MCF 10A (cell line): ENCODE results near the gene ACOT12. TPM values are rescaled to one million over a fixed set of nuclear protein-coding genes. Genes with fewer than 3 reads are reported as not detected.
"Not testable (repeated sequence)": the region's sequence is repeated elsewhere in the genome, so short reads cannot be mapped to it uniquely, and the experiment has no call there.

Source experiments
- BruUV-seq: library from RNA; stranded (reverse); fragments of 400-500 nt; replicated peaks from 2 replicates; lab custom pipeline; 2021; lab: Mats Ljungman, UMichigan
- CTCF ChIA-PET: fragments of 300-600 bp; sonication (Branson Sonifier 250); formaldehyde crosslinking; extraction: SDS; loops from one replicate; lab custom pipeline; 2021; ENCODE audit warnings: antibody characterized with exemption, inconsistent platforms; lab: Yijun Ruan, JAX
- POLR2A ChIA-PET: fragments of 300-600, 350-650 bp; sonication (Branson Sonifier 250); formaldehyde crosslinking; extraction: SDS; loops from one replicate; lab custom pipeline; 2020; ENCODE audit warnings: antibody characterized with exemption, inconsistent platforms; lab: Yijun Ruan, JAX
- DNase-seq: peaks from one replicate; pipeline ENCODE4 v3.0.0-alpha.2; 2018; ENCODE audit not compliant: unreplicated experiment
- H3K27ac Mint-ChIP-seq: one replicate; pipeline ENCODE4 v1.8.0; 2022; ENCODE audit warnings: mild to moderate bottlenecking, low read depth, mixed read lengths; ENCODE audit not compliant: unreplicated experiment
- H3K27me3 Mint-ChIP-seq: one replicate; pipeline ENCODE4 v1.8.0; 2022; ENCODE audit warnings: mixed read lengths; ENCODE audit not compliant: insufficient read depth, unreplicated experiment
- H3K36me3 Mint-ChIP-seq: one replicate; pipeline ENCODE4 v1.8.0; 2022; ENCODE audit warnings: mild to moderate bottlenecking, moderate library complexity, mixed read lengths; ENCODE audit not compliant: insufficient read depth, unreplicated experiment
- H3K4me1 Mint-ChIP-seq: one replicate; pipeline ENCODE4 v1.8.0; 2022; ENCODE audit warnings: mixed read lengths; ENCODE audit not compliant: insufficient read depth, unreplicated experiment
- H3K4me3 Mint-ChIP-seq: one replicate; pipeline ENCODE4 v1.8.0; 2022; ENCODE audit warnings: mild to moderate bottlenecking, moderate library complexity, mixed read lengths; ENCODE audit not compliant: unreplicated experiment
- H3K9me3 Mint-ChIP-seq: one replicate; pipeline ENCODE4 v1.8.0; 2022; ENCODE audit warnings: mixed read lengths; ENCODE audit not compliant: unreplicated experiment
- CTCF ChIP-seq: fragments of 200-600 bp; IDR thresholded peaks from one replicate; pipeline ENCODE4 v1.8.0; 2022; ENCODE audit warnings: antibody characterized with exemption, mild to moderate bottlenecking; ENCODE audit not compliant: unreplicated experiment
- intact Hi-C: fragments of 100-400 bp; cut with micrococcal nuclease; formaldehyde crosslinking; loops from 2 replicates; pipeline ENCODE4 v1.14.1; 2022
- total RNA-seq: library from RNA; stranded (reverse); gene quantifications from 2 replicates; pipeline ENCODE4 v1.2.3, GENCODE V29; 2022

Gene ACOT12
- total RNA-seq, 1 experiment from 2014 or later: not detected

- no peak for TF ChIP-seq CTCF
- no peak overlapping the region for H3K4me3 Mint-ChIP-seq
- H3K36me3 Mint-ChIP-seq: peaks cover 8% of the 10 kb centered on the region
- peaks cover 22% of the 10 kb centered on the region for H3K4me1 Mint-ChIP-seq
- no peak overlapping the region for H3K27ac Mint-ChIP-seq
- ChIA-PET POLR2A (interaction anchor here (0.6 to 2.7 kb wide), 6 partner anchors 11 to 980 kb away, joined by 3 to 13 read pairs (median 4); no protein-coding TSS in a partner anchor), CTCF (interaction anchor here (0.7 to 3.3 kb wide), 3 partner anchors 11 to 660 kb away, joined by 3 to 26 read pairs (median 3); no protein-coding TSS in a partner anchor)
- no peaks in the 10 kb centered on the region for H3K27me3 Mint-ChIP-seq
- no peak for DNase-seq
- H3K9me3 Mint-ChIP-seq: peaks cover 15% of the 10 kb centered on the region
- no TSS peak for BruUV-seq
- intact Hi-C loops: loop anchor here (10.0 kb wide), 1 partner anchor 53 kb away; no protein-coding TSS in a partner anchor
These were observed 96.4 kb downstream of the ACOT12 start for GRCh38 chr5:81297531-81297930.

- DNase-seq, H3K27ac Mint-ChIP-seq, CTCF ChIA-PET, BruUV-seq, H3K4me3 Mint-ChIP-seq, H3K4me1 Mint-ChIP-seq, H3K27me3 Mint-ChIP-seq: not testable (repeated sequence)
- peaks cover 15% of the 10 kb centered on the region for H3K9me3 Mint-ChIP-seq
- H3K36me3 Mint-ChIP-seq: peaks cover 11% of the 10 kb centered on the region
- POLR2A ChIA-PET: interaction anchor here (2.3 kb wide), 1 partner anchor 9 kb away, joined by 7 read pairs; the partner anchor contains the start of gene ZCCHC9
- intact Hi-C loops: loop anchor here (10.0 kb wide), 1 partner anchor 49 kb away; no protein-coding TSS in a partner anchor
These were observed 99.9 kb downstream of the ACOT12 start for GRCh38 chr5:81294021-81294420.

GRCh38 chr5:81292130-81292529, 101.8 kb downstream of the ACOT12 start:
- Mint-ChIP-seq H3K36me3 (peaks cover 10% of the 10 kb centered on the region), H3K4me3 (no peak overlapping the region), H3K9me3 (peaks cover 15% of the 10 kb centered on the region), H3K27me3 (no peaks in the 10 kb centered on the region), H3K27ac (no peak overlapping the region), H3K4me1 (no peaks in the 10 kb centered on the region)
- POLR2A ChIA-PET: interaction anchor here (1.7 to 2.3 kb wide), 2 partner anchors 9 to 10 kb away, joined by 7 read pairs; partner anchors contain the start of gene ZCCHC9
- CTCF ChIA-PET: interaction anchor here (0.6 to 1.2 kb wide), 4 partner anchors 7 to 19 kb away, joined by 3 to 4 read pairs (median 4); no protein-coding TSS in a partner anchor
- BruUV-seq: no TSS peak
- intact Hi-C loops: loop anchor here (10.0 kb wide), 1 partner anchor 47 kb away; no protein-coding TSS in a partner anchor
- no peak for TF ChIP-seq CTCF
- DNase-seq: no peak

- no peak for TF ChIP-seq CTCF
- Mint-ChIP-seq H3K9me3 (peaks cover 15% of the 10 kb centered on the region), H3K4me1 (peaks cover 4% of the 10 kb centered on the region), H3K36me3 (peaks cover 6% of the 10 kb centered on the region), H3K27me3 (no peaks in the 10 kb centered on the region), H3K4me3 (no peak overlapping the region), H3K27ac (no peak overlapping the region)
- intact Hi-C loops: loop anchor here (10.0 kb wide), 1 partner anchor 45 kb away; no protein-coding TSS in a partner anchor
- BruUV-seq: no TSS peak
- ChIA-PET POLR2A (no interaction called here), CTCF (interaction anchor here (0.7 kb wide), 1 partner anchor 9 kb away, joined by 3 read pairs; no protein-coding TSS in a partner anchor)
- DNase-seq: no peak
These were observed 103.8 kb downstream of the ACOT12 start for GRCh38 chr5:81290146-81290545.
